ENCODE measurements around the gene TARP.

The TARP gene

DNA sequence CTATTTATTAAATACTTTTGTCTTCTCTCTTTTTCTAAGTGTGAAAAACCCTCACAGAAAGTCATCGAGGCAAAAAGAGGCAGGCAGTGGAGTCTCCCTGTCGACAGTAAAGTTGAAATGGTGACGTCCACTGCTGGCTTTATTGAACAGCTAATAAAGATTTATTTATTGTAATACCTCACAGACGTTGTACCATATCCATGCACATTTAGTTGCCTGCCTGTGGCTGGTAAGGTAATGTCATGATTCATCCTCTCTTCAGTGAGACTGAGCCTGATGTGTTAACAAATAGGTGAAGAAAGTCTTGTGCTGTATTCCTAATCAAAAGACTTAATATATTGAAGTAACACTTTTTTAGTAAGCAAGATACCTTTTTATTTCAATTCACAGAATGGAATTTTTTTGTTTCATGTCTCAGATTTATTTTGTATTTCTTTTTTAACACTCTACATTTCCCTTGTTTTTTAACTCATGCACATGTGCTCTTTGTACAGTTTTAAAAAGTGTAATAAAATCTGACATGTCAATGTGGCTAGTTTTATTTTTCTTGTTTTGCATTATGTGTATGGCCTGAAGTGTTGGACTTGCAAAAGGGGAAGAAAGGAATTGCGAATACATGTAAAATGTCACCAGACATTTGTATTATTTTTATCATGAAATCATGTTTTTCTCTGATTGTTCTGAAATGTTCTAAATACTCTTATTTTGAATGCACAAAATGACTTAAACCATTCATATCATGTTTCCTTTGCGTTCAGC, 43.4 kb downstream of the TARP start:
- Histone ChIP-seq H3K27ac (ENCODE audit: low read length) (no peak overlapping the region), H3K27me3 (ENCODE audit: insufficient read depth, low read length) (no peaks in the 10 kb centered on the region), H3K9me3 (ENCODE audit: insufficient read depth, low read depth, low read length) (no peaks in the 10 kb centered on the region), H3K9ac (ENCODE audit: low read depth, low read length) (no peak overlapping the region), H3K36me3 (ENCODE audit: insufficient read depth, low read depth, low read length) (peaks cover 17% of the 10 kb centered on the region), H3K4me1 (ENCODE audit: insufficient read depth, low read length) (no peaks in the 10 kb centered on the region), H3K4me3 (ENCODE audit: low read length) (no peak overlapping the region)

- H3K36me3 ChIP-seq (ENCODE audit: insufficient read depth, low read depth, low read length): peaks cover 21% of the 10 kb centered on the region
- H3K9ac ChIP-seq (ENCODE audit: low read depth, low read length): no peak overlapping the region
- H3K4me1 ChIP-seq (ENCODE audit: insufficient read depth, low read length): no peaks in the 10 kb centered on the region
- no peaks in the 10 kb centered on the region for H3K27me3 ChIP-seq (ENCODE audit: insufficient read depth, low read length)
- no peak overlapping the region for H3K4me3 ChIP-seq (ENCODE audit: low read length)
- H3K9me3 ChIP-seq (ENCODE audit: insufficient read depth, low read depth, low read length): no peaks in the 10 kb centered on the region
- H3K27ac ChIP-seq (ENCODE audit: low read length): no peak overlapping the region
Measured at GRCh38 chr7:38229386-38229785, 44.0 kb downstream of the TARP start.

GRCh38 chr7:38224392-38224791, 49.0 kb downstream of the TARP start:
- H3K27ac ChIP-seq (ENCODE audit: low read length): no peak overlapping the region

GRCh38 chr7:38223306-38223705, 50.1 kb downstream of the TARP start:
- peaks cover 42% of the 10 kb centered on the region for H3K36me3 ChIP-seq (ENCODE audit: insufficient read depth, low read depth, low read length)
- H3K27ac ChIP-seq (ENCODE audit: low read length): no peak overlapping the region
- no peak overlapping the region for H3K4me3 ChIP-seq (ENCODE audit: low read length)

More at GRCh38 chr7:38224392-38224791, 49.0 kb downstream of the TARP start:
- H3K27me3 ChIP-seq (ENCODE audit: insufficient read depth, low read length): no peaks in the 10 kb centered on the region
- no peaks in the 10 kb centered on the region for H3K4me1 ChIP-seq (ENCODE audit: insufficient read depth, low read length)
- H3K4me3 ChIP-seq (ENCODE audit: low read length): no peak overlapping the region
- H3K9ac ChIP-seq (ENCODE audit: low read depth, low read length): no peak overlapping the region
- H3K9me3 ChIP-seq (ENCODE audit: insufficient read depth, low read depth, low read length): no peaks in the 10 kb centered on the region
- peaks cover 41% of the 10 kb centered on the region for H3K36me3 ChIP-seq (ENCODE audit: insufficient read depth, low read depth, low read length)

DNA sequence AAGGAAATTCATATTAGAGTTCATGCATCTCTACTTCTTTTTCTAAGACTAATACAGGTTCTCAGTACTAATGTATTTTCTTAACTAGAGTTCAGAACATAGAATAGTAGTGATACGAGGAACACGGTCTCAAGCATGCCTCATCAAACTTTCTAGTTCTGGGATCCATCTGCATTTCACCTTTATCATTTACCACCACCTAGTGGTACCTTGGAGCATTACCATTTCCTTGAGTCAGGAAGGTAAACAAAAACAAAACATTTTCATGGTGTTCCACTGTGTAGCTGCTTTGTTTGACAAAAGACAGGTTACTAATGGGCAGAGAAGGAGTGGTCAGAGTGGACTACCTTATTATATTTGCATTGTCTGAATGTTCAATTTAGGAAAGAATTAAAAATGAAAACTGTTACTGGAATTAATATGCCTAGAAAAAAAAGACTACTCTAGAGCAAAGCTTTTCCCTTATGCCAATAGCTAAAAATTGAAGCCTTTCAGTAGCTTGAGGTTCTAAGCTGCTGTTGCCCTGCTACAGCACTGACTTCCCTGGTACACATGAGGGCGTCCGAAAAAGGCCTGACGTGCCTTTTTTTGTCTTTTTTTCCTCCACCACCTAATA, 50.8 kb downstream of the TARP start:
- Histone ChIP-seq H3K27ac (ENCODE audit: low read length) (no peak overlapping the region), H3K9ac (ENCODE audit: low read depth, low read length) (no peak overlapping the region), H3K4me3 (ENCODE audit: low read length) (no peak overlapping the region), H3K4me1 (ENCODE audit: insufficient read depth, low read length) (no peaks in the 10 kb centered on the region), H3K27me3 (ENCODE audit: insufficient read depth, low read length) (no peaks in the 10 kb centered on the region), H3K36me3 (ENCODE audit: insufficient read depth, low read depth, low read length) (peaks cover 46% of the 10 kb centered on the region), H3K9me3 (ENCODE audit: insufficient read depth, low read depth, low read length) (no peaks in the 10 kb centered on the region)

More at GRCh38 chr7:38223306-38223705, 50.1 kb downstream of the TARP start:
- Histone ChIP-seq H3K9ac (ENCODE audit: low read depth, low read length) (no peak overlapping the region), H3K27me3 (ENCODE audit: insufficient read depth, low read length) (no peaks in the 10 kb centered on the region), H3K4me1 (ENCODE audit: insufficient read depth, low read length) (no peaks in the 10 kb centered on the region), H3K9me3 (ENCODE audit: insufficient read depth, low read depth, low read length) (no peaks in the 10 kb centered on the region)

GRCh38 chr7:38220452-38220851, 53.0 kb downstream of the TARP start:
- H3K27ac ChIP-seq (ENCODE audit: low read length): no peak overlapping the region
- H3K27me3 ChIP-seq (ENCODE audit: insufficient read depth, low read length): no peaks in the 10 kb centered on the region
- H3K36me3 ChIP-seq (ENCODE audit: insufficient read depth, low read depth, low read length): peaks cover 63% of the 10 kb centered on the region
- H3K4me3 ChIP-seq (ENCODE audit: low read length): no peak overlapping the region
- H3K9me3 ChIP-seq (ENCODE audit: insufficient read depth, low read depth, low read length): no peaks in the 10 kb centered on the region
- no peak overlapping the region for H3K9ac ChIP-seq (ENCODE audit: low read depth, low read length)
- no peaks in the 10 kb centered on the region for H3K4me1 ChIP-seq (ENCODE audit: insufficient read depth, low read length)

DNA sequence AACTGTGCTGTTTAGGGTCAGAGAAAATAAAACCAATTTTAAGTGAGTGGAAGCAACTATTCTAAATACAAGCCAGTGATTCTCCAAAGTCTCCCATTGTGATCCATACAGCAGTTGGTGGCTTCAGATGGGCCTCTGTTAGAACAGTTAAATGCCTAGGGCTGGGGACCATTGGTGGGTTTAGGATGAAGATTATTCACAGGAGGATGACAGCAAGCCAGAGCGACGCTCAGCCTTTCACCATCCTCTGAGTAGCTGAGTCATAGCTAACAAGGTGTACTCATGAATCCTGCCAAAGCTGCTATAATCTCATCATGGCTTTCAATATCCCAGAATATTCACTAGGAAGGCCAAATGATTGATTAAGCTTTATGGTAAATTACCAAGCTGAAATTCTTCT, 55.8 kb downstream of the TARP start:
- peaks cover 10% of the 10 kb centered on the region for H3K4me1 ChIP-seq (ENCODE audit: insufficient read depth, low read length)
- no peak overlapping the region for H3K9ac ChIP-seq (ENCODE audit: low read depth, low read length)
- no peaks in the 10 kb centered on the region for H3K9me3 ChIP-seq (ENCODE audit: insufficient read depth, low read depth, low read length)
- no peaks in the 10 kb centered on the region for H3K27me3 ChIP-seq (ENCODE audit: insufficient read depth, low read length)
- no peak overlapping the region for H3K4me3 ChIP-seq (ENCODE audit: low read length)
- peaks cover 58% of the 10 kb centered on the region for H3K36me3 ChIP-seq (ENCODE audit: insufficient read depth, low read depth, low read length)
- H3K27ac ChIP-seq (ENCODE audit: low read length): no peak overlapping the region

- Histone ChIP-seq H3K36me3 (ENCODE audit: insufficient read depth, low read depth, low read length) (peaks cover 46% of the 10 kb centered on the region), H3K27me3 (ENCODE audit: insufficient read depth, low read length) (no peaks in the 10 kb centered on the region), H3K4me1 (ENCODE audit: insufficient read depth, low read length) (peaks cover 19% of the 10 kb centered on the region), H3K27ac (ENCODE audit: low read length) (no peak overlapping the region), H3K9ac (ENCODE audit: low read depth, low read length) (no peak overlapping the region), H3K4me3 (ENCODE audit: low read length) (no peak overlapping the region), H3K9me3 (ENCODE audit: insufficient read depth, low read depth, low read length) (no peaks in the 10 kb centered on the region)
Measured at GRCh38 chr7:38215735-38216670, 57.4 kb downstream of the TARP start.

- H3K27me3 ChIP-seq (ENCODE audit: insufficient read depth, low read length): no peaks in the 10 kb centered on the region
- no peak overlapping the region for H3K9ac ChIP-seq (ENCODE audit: low read depth, low read length)
- H3K4me3 ChIP-seq (ENCODE audit: low read length): no peak overlapping the region
- no peaks in the 10 kb centered on the region for H3K9me3 ChIP-seq (ENCODE audit: insufficient read depth, low read depth, low read length)
- peaks cover 19% of the 10 kb centered on the region for H3K4me1 ChIP-seq (ENCODE audit: insufficient read depth, low read length)
- H3K27ac ChIP-seq (ENCODE audit: low read length): no peak overlapping the region
- peaks cover 37% of the 10 kb centered on the region for H3K36me3 ChIP-seq (ENCODE audit: insufficient read depth, low read depth, low read length)
Measured at GRCh38 chr7:38215115-38215514, 58.3 kb downstream of the TARP start.

DNA sequence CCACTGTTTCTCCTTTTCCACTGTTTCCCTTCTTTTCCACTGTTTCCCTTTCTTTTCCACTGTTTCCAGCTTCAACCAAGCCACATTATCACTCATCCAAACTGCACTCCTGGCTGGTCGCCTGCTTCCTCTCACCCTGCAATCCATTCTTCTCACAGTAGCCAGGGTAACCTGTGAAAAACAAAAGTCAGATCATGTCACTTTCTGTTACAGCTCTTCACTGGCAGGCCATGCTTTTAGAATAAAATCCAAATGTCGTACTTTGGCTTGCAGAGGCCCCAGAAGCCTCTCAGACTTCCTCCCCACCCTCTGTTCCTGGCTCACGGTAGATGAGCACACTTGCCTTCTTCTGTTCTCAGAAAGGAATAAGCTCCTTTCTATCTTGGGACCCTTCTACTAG, 61.5 kb downstream of the TARP start:
- Histone ChIP-seq H3K27me3 (ENCODE audit: insufficient read depth, low read length) (no peaks in the 10 kb centered on the region), H3K27ac (ENCODE audit: low read length) (no peak overlapping the region), H3K4me1 (ENCODE audit: insufficient read depth, low read length) (peaks cover 19% of the 10 kb centered on the region), H3K9me3 (ENCODE audit: insufficient read depth, low read depth, low read length) (no peaks in the 10 kb centered on the region), H3K9ac (ENCODE audit: low read depth, low read length) (no peak overlapping the region), H3K4me3 (ENCODE audit: low read length) (no peak overlapping the region), H3K36me3 (ENCODE audit: insufficient read depth, low read depth, low read length) (peaks cover 24% of the 10 kb centered on the region)

DNA sequence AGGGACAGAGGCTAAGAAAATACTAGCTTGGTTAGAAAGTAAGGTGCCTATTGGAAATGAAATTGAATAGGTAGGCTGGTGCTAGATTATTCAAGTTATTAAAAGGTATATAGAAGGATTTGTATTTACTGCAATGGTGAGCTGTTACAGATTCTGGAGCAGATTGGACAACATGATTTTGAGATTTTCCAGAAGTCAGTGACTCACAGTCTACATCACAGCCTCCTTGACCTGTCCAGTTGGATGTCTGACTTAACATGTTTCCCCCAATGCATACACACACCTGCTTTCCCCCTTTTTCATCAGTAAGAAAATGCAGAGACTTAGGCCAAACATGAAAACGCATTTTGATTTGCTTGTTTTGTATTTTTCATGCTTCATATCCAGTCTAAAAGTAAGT, 62.0 kb downstream of the TARP start:
- H3K4me3 ChIP-seq (ENCODE audit: low read length): no peak overlapping the region
- H3K9ac ChIP-seq (ENCODE audit: low read depth, low read length): no peak overlapping the region
- no peak overlapping the region for H3K27ac ChIP-seq (ENCODE audit: low read length)
- peaks cover 19% of the 10 kb centered on the region for H3K4me1 ChIP-seq (ENCODE audit: insufficient read depth, low read length)
- no peaks in the 10 kb centered on the region for H3K27me3 ChIP-seq (ENCODE audit: insufficient read depth, low read length)
- H3K36me3 ChIP-seq (ENCODE audit: insufficient read depth, low read depth, low read length): peaks cover 19% of the 10 kb centered on the region
- H3K9me3 ChIP-seq (ENCODE audit: insufficient read depth, low read depth, low read length): no peaks in the 10 kb centered on the region

Measured in iPS-20b (cell line).